ENCODE results near the gene TSSK2. TPM values are rescaled to one million over a fixed set of nuclear protein-coding genes. Genes with fewer than 3 reads are reported as not detected.

The TSSK2 gene
- total RNA-seq, 2 experiments from 2014 or later: not detected

GRCh38 chr22:19181786-19182471, 50.8 kb downstream of the TSSK2 start:
- no peak overlapping the region for H3K4me3 ChIP-seq (ENCODE audit: low read depth, low read length, poor library complexity, severe bottlenecking)

More at GRCh38 chr22:19181786-19182471, 50.8 kb downstream of the TSSK2 start:
- no peaks in the 10 kb centered on the region for H4K20me1 ChIP-seq (ENCODE audit: insufficient read depth, low read length)
- intact Hi-C loops (cut with micrococcal nuclease; ENCODE audit: unreplicated experiment): no loop called here
- H3K9me2 ChIP-seq (ENCODE audit: insufficient read depth, low read length): no peaks in the 10 kb centered on the region
- no peak overlapping the region for H3K27ac ChIP-seq (ENCODE audit: low read depth, low read length, poor library complexity, severe bottlenecking)
- no peak for TF ChIP-seq CTCF (conservative IDR thresholded peaks at IDR 0.05; ENCODE audit: low read length)
- TF ChIP-seq EZH2phosphoT487 (IDR thresholded peaks at IDR 0.05; ENCODE audit: borderline replicate concordance, low read depth, low read length): no peak
- H2AFZ ChIP-seq (ENCODE audit: low read length): no peak overlapping the region
- peaks cover 9% of the 10 kb centered on the region; the same call in 1 of the 2 replicates for H3K79me2 ChIP-seq (ENCODE audit: insufficient read depth, low read depth, low read length)
- POLR2A ChIA-PET: no interaction called here
- H3K4me1 ChIP-seq (ENCODE audit: insufficient read depth, low read length, poor library complexity, severe bottlenecking): peaks cover 47% of the 10 kb centered on the region
- no peak for DNase-seq (ENCODE audit: low spot score)
- no TSS peak for BruUV-seq (replicated peaks)
- H3K9me3 ChIP-seq (ENCODE audit: low read length): no peaks in the 10 kb centered on the region
- H3K4me2 ChIP-seq (ENCODE audit: low read length): no peak overlapping the region
- CTCF ChIA-PET (ENCODE audit: unreplicated experiment): interaction anchor here (0.6 kb wide), 1 partner anchor 449 kb away, joined by 3 read pairs; no protein-coding TSS in a partner anchor
- peaks cover 3% of the 10 kb centered on the region; the same call in 1 of the 2 replicates for H3K36me3 ChIP-seq (ENCODE audit: insufficient read depth, low read length)

Other genes starting within 250 kb of the TSSK2 start
- gene DGCR6, start 225.0 kb upstream of the TSSK2 start, total RNA-seq (2014; rRNA removed; shearing (Covaris generic)): 2.0 and 4.5 TPM in 2 replicates
- gene DGCR6, start 225.0 kb upstream of the TSSK2 start, total RNA-seq (2022): 1.8 and 4.6 TPM in 2 replicates
- gene PRODH, start 195.0 kb upstream of the TSSK2 start, total RNA-seq (2014; rRNA removed; shearing (Covaris generic)): not detected in 2 replicates
- gene PRODH, start 195.0 kb upstream of the TSSK2 start, total RNA-seq (2022): not detected in 2 replicates
- 26.6 and 29.7 TPM in 2 replicates for gene DGCR2, start 8.9 kb upstream of the TSSK2 start, total RNA-seq (2014; rRNA removed; shearing (Covaris generic))
- gene DGCR2, start 8.9 kb upstream of the TSSK2 start, total RNA-seq (2022): 26.9 and 27.6 TPM in 2 replicates
- 8.0 and 13.4 TPM in 2 replicates for gene ESS2, start 13.3 kb downstream of the TSSK2 start, total RNA-seq (2014; rRNA removed; shearing (Covaris generic))
- 14.1 and 15.7 TPM in 2 replicates for gene ESS2, start 13.3 kb downstream of the TSSK2 start, total RNA-seq (2022)
- gene GSC2, start 19.0 kb downstream of the TSSK2 start, total RNA-seq (2014; rRNA removed; shearing (Covaris generic)): not detected in 2 replicates
- not detected in 2 replicates for gene GSC2, start 19.0 kb downstream of the TSSK2 start, total RNA-seq (2022)
- 52.4 and 59.5 TPM in 2 replicates for gene SLC25A1, start 47.4 kb downstream of the TSSK2 start, total RNA-seq (2014; rRNA removed; shearing (Covaris generic))
- gene SLC25A1, start 47.4 kb downstream of the TSSK2 start, total RNA-seq (2022): 106 and 117 TPM in 2 replicates
- gene CLTCL1, start 160.4 kb downstream of the TSSK2 start, total RNA-seq (2014; rRNA removed; shearing (Covaris generic)): 0.31 and 0.44 TPM in 2 replicates
- gene CLTCL1, start 160.4 kb downstream of the TSSK2 start, total RNA-seq (2022): 0.99 and 1.0 TPM in 2 replicates